Brain microvascular endothelial cell (primary cell): ENCODE results near the gene TMEM192.
A peak's percentile ranks its signal among the peaks of the same experiment; 100 is the strongest.

Experiments used
- DNase-seq: peaks from one replicate; pipeline ENCODE4 v3.0.0-alpha.2; 2020
- H3K27ac ChIP-seq: fragments of 250-450 bp; sonication (Bioruptor Pico); 2 replicates; pipeline ENCODE4 v1.5.1; 2020; ENCODE audit warnings: mild to moderate bottlenecking, moderate library complexity
- H3K27me3 ChIP-seq: fragments of 250-450 bp; sonication (Bioruptor Pico); replicated peaks from 2 replicates; pipeline ENCODE4 v1.5.1; 2020; ENCODE audit warnings: mild to moderate bottlenecking
- H3K36me3 ChIP-seq: fragments of 250-450 bp; sonication (Bioruptor Pico); replicated peaks from 2 replicates; pipeline ENCODE4 v1.5.1; 2020; ENCODE audit warnings: mild to moderate bottlenecking
- H3K4me3 ChIP-seq: 2 replicates; pipeline ENCODE4 v1.5.1; 2011; ENCODE audit warnings: low read depth, mild to moderate bottlenecking, control low read depth, low read length, moderate library complexity
- in situ Hi-C: cut with HindIII; loops from 2 replicates; pipeline ENCODE4 v1.10.0; 2017; ENCODE audit warnings: low sequenced_read_pairs, low pct_ligation_motif_present
- TF ChIP-seq, protein P1 (sequence below): IDR thresholded peaks from 2 replicates; pipeline ENCODE4 v1.5.1; 2011; ENCODE audit warnings: low read depth, mild to moderate bottlenecking, moderate library complexity, low read length, control low read depth, inconsistent platforms; ENCODE audit errors: missing control alignments

The TMEM192 gene

DNA sequence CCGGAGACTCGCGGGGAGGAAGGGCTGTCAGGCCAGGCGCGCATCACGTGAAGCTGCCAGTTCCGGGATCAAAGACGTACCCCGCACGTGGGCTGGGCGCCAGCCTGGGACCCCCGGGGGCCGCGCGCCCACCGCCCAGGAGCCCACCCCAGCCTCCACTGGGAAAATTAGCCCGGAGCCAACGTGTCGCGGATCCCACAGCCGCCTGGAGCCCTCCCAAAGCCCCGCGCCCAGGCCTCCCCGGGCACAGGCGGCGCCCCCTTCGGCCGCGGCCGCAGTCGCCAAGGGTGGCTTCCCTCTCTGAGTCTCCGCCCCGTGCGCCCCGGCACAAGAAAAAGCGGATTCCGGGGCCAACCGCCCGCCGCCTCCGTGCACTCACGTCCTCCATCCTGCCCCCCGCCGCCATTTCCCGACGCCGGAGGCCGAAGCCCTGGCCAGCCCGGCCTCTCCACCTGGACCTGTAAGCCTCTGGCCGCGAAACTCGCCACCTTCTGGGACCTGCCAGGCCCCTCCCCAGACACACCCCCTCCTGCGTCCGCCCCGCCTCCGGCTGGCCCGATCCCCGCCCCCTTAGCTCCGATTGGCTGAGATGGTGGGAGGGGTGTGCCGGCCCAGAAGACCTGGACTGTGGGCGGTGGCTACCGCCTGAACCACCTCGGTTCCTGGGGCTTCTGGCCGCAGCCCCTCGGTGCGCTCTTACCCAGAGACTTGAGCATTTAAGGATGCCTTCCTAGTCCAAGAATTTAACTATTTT, at the start of gene TMEM192:
TMEM192 (minus strand) TSS at position 493 of the 754 bp plus-strand sequence; CDS start at position 406, 87 bp downstream.
- in situ Hi-C loops = no loop called here
- H3K27me3 ChIP-seq = no peaks in the 10 kb centered on the region
- peak within 1 kb of the TSS; percentile 92 for H3K4me3 ChIP-seq
- H3K36me3 ChIP-seq = no peaks in the 10 kb centered on the region
- TF ChIP-seq, protein P1, sequence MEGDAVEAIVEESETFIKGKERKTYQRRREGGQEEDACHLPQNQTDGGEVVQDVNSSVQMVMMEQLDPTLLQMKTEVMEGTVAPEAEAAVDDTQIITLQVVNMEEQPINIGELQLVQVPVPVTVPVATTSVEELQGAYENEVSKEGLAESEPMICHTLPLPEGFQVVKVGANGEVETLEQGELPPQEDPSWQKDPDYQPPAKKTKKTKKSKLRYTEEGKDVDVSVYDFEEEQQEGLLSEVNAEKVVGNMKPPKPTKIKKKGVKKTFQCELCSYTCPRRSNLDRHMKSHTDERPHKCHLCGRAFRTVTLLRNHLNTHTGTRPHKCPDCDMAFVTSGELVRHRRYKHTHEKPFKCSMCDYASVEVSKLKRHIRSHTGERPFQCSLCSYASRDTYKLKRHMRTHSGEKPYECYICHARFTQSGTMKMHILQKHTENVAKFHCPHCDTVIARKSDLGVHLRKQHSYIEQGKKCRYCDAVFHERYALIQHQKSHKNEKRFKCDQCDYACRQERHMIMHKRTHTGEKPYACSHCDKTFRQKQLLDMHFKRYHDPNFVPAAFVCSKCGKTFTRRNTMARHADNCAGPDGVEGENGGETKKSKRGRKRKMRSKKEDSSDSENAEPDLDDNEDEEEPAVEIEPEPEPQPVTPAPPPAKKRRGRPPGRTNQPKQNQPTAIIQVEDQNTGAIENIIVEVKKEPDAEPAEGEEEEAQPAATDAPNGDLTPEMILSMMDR = peak; percentile 27
- H3K27ac ChIP-seq = peak within 1 kb of the TSS; percentile 60
- peak; percentile 90 for DNase-seq

DNA sequence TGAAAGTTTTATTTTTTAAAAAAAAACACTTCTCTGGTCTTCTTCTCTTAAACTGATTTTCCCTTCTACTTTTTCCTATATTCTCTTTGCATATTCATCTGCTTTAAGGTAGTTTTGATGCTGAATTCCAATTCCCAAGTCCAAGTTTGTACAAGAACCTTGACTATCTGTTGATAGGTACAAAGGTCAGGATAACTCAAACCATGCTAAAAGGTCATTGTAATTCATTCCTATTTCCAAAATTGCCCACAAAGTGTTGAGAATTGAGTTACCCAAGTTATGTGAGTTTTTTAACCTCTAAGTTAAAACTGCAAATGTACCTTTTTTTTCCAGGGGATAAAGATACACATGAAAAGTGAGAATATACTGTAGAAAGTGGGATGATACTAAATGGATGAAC, 46.1 kb upstream of the TMEM192 start:
- DNase-seq = no peak
- no peaks in the 10 kb centered on the region for H3K36me3 ChIP-seq
- in situ Hi-C loops = no loop called here
- H3K4me3 ChIP-seq = no peak overlapping the region
- TF ChIP-seq, protein P1 = no peak
- H3K27ac ChIP-seq = no peak overlapping the region
- H3K27me3 ChIP-seq = no peaks in the 10 kb centered on the region

DNA sequence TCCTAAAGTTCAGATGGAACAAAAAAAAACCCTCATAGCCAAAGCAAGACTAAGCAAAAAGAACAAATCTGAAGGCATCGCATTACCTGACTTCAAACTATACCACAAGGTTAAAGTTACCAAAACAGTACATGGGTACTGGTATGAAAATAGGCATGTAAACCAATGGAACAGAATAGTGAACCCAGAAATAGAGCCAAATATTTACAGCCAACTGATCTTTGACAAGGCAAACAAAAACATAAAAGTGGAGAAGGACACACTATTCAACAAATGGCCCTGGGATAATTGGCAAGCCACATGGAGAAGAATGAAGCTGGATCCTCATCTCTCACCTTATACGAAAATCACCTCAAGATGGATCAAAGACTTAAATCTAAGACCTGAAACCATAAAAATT, 44.2 kb upstream of the TMEM192 start:
- no peak for DNase-seq
- TF ChIP-seq, protein P1 = no peak
- H3K27ac ChIP-seq = no peak overlapping the region
- H3K27me3 ChIP-seq = no peaks in the 10 kb centered on the region
- no peaks in the 10 kb centered on the region for H3K36me3 ChIP-seq
- no peak overlapping the region for H3K4me3 ChIP-seq
- in situ Hi-C loops = no loop called here

DNA sequence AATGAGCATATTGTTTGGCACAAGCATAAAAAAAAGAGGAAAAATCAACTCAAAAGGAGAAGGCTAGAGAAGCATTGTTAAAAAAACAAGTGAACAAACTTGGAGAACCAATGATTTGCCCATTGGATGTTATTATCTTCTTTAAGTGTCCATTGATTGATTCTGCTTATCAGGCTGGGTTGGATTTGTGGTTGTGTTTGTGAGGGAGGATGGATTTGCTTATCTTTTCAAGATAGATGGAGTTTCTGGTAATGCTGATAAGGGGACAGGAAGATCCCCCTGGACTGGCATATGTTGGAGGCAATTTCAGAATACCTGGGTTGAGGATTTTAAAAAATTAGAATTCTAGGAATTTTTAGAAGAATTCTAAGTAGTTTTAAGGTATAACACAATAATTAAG, 41.8 kb upstream of the TMEM192 start:
- H3K36me3 ChIP-seq = no peaks in the 10 kb centered on the region
- DNase-seq = no peak
- no peak overlapping the region for H3K4me3 ChIP-seq
- in situ Hi-C loops = no loop called here
- H3K27ac ChIP-seq = no peak overlapping the region
- no peaks in the 10 kb centered on the region for H3K27me3 ChIP-seq
- TF ChIP-seq, protein P1 = no peak

DNA sequence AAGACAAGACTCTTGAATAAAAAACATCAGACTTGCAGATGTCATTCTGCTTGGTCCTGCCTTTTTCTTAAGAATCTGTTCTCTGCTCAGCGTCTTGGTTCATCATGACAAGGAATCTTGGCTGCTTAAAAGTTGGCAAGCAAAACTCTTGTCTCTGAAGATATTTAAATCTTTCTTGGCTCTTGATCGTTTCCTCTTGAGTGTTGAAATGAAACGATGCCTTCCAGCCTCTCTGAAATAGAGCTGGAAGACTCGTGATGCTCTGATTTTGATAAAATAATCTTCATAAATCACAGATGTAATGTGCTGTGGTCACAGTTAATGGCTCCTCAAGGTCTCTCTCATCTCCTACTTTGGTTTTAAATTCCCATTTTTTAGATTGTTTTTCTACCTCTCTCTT, 39.9 kb upstream of the TMEM192 start:
- Histone ChIP-seq H3K36me3 (no peaks in the 10 kb centered on the region), H3K4me3 (no peak overlapping the region), H3K27me3 (no peaks in the 10 kb centered on the region), H3K27ac (no peak overlapping the region)
- in situ Hi-C loops = no loop called here
- TF ChIP-seq, protein P1 = no peak
- DNase-seq = no peak

DNA sequence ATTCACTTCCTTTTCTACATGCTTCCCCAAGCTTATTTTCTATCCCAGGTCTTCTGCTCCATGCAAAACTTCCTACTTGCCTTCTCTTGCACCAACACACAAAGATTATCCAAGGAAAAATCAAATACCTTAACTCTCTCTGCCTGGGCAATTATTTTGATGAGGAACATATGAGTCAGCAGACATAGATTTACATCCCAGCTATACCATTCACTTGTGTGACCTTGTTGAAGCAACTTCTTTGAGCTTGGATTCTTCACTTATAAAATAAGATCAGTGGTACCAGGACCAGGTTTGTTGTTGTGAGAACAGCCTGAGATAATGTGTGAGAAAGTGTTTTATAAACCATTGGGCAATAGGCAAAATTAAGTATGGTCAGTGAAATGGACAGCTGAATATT, 39.1 kb upstream of the TMEM192 start:
- in situ Hi-C loops = no loop called here
- Histone ChIP-seq H3K27me3 (no peaks in the 10 kb centered on the region), H3K36me3 (no peaks in the 10 kb centered on the region), H3K4me3 (no peak overlapping the region), H3K27ac (no peak overlapping the region)
- no peak for DNase-seq
- TF ChIP-seq, protein P1 = no peak
